ENCODE measurements around the gene LCK. TPM values are rescaled to one million over a fixed set of nuclear protein-coding genes. Genes with fewer than 3 reads are reported as not detected.
A peak's percentile ranks its signal among the peaks of the same experiment; 100 is the strongest.

The LCK gene
- total and polyA plus RNA-seq, 9 of the 15 experiments (the other 6 are each of a cell fraction or from before 2014, with no cell fraction given): 0.04 to 0.47 (median 0.13) TPM; not detected in 6

DNA sequence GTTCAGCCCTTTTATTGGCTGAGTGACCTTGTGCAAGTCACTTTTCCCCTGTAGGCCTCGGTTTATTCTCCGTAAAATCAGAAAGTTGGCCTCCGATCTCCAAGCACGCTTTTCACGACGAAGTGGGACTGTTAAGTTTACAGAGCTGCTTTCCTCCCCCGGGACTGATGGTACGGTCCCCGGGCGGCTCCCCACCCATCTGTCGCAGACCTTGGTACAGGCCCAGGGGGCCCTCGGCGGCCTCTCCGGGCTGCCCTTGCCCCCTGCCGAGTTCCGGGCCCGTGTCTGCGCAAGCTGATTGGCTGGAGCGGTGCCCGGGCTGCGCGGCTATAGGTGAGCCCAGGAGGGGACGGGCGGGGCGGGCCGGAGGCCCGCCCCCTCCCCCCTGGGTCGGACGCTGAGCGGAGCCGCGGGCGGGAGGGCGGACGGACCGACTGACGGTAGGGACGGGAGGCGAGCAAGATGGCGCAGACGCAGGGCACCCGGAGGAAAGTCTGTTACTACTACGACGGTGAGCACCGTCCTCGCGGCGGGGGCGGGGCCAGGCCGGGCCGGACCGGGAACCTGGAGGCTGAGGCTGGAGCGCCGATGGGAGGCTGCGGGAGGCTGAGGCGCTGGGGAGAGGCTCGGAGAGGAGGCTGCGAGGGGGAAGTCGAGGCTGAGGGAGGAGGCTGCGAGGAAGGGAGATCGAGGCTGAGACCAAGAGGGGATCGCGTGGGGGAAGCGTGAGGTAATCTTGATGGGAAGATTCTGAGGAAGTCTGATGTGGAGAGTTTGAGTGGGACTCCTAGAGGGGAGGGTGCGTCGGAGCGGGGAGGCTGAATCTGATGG lies 40.9 kb downstream of the LCK start, which contains the start of gene HDAC1 (continued):
- TF ChIP-seq MAFK (IDR thresholded peaks at IDR 0.05; ENCODE audit: low read length) (no peak), TAF7 (tag; IDR thresholded peaks at IDR 0.05) (peak; percentile 96), SMARCC2 (IDR thresholded peaks at IDR 0.05; ENCODE audit: low read depth) (0 out of 2 replicates have a peak, but pooled peaks have one; percentile 42), ZNF408 (CRISPR knock-in tag; IDR thresholded peaks at IDR 0.05; ENCODE audit: low read depth) (no peak), NRF1 (conservative IDR thresholded peaks at IDR 0.05 in 1 of 2, IDR thresholded peaks at IDR 0.05 in 1 of 2) (peak; percentile 87 to 89), SP1 (CRISPR knock-in tag; IDR thresholded peaks at IDR 0.05) (peak; percentile 90), FOXJ3 (CRISPR knock-in tag; IDR thresholded peaks at IDR 0.05) (peak; percentile 41; the same call in 1 of the 2 replicates), ZBTB1 (CRISPR knock-in tag; IDR thresholded peaks at IDR 0.05; ENCODE audit: borderline replicate concordance, low read depth) (no peak), RFX7 (CRISPR knock-in tag; IDR thresholded peaks at IDR 0.05) (no peak), NONO (IDR thresholded peaks at IDR 0.05; ENCODE audit: low read depth in 2 of 2, low read length in 1 of 2) (peak in 1 of 2 experiments; percentile 98; a peak in 2 of 4 replicates), POLR2B (IDR thresholded peaks at IDR 0.05; ENCODE audit: low read depth, partially characterized antibody) (peak; percentile 76), MCM3 (IDR thresholded peaks at IDR 0.05) (no peak), MTA1 (IDR thresholded peaks at IDR 0.05; ENCODE audit: borderline replicate concordance) (peak; percentile 74), ETS1 (conservative IDR thresholded peaks at IDR 0.05; ENCODE audit: control insufficient read depth, low read depth, low read length) (peak; percentile 71; the same call in 1 of the 2 replicates), MYBL2 (IDR thresholded peaks at IDR 0.05; ENCODE audit: low read depth) (no peak; the same call in 1 of the 2 replicates), MYBL2 (CRISPR knock-in tag; IDR thresholded peaks at IDR 0.05; ENCODE audit: borderline replicate concordance) (no peak), DNMT1 (IDR thresholded peaks at IDR 0.05) (0 out of 2 replicates have a peak, but pooled peaks have one; percentile 59), USF2 (CRISPR knock-in tag; IDR thresholded peaks at IDR 0.05) (no peak), CCNT2 (IDR thresholded peaks at IDR 0.05; ENCODE audit: borderline replicate concordance, extremely low read depth, insufficient read length, low read depth, low read length) (peak; percentile 95)
- TF ChIP-seq, protein P1, sequence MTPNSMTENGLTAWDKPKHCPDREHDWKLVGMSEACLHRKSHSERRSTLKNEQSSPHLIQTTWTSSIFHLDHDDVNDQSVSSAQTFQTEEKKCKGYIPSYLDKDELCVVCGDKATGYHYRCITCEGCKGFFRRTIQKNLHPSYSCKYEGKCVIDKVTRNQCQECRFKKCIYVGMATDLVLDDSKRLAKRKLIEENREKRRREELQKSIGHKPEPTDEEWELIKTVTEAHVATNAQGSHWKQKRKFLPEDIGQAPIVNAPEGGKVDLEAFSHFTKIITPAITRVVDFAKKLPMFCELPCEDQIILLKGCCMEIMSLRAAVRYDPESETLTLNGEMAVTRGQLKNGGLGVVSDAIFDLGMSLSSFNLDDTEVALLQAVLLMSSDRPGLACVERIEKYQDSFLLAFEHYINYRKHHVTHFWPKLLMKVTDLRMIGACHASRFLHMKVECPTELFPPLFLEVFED (CRISPR knock-in tag; conservative IDR thresholded peaks at IDR 0.05): peak; percentile 88
- TF ChIP-seq, protein P2, sequence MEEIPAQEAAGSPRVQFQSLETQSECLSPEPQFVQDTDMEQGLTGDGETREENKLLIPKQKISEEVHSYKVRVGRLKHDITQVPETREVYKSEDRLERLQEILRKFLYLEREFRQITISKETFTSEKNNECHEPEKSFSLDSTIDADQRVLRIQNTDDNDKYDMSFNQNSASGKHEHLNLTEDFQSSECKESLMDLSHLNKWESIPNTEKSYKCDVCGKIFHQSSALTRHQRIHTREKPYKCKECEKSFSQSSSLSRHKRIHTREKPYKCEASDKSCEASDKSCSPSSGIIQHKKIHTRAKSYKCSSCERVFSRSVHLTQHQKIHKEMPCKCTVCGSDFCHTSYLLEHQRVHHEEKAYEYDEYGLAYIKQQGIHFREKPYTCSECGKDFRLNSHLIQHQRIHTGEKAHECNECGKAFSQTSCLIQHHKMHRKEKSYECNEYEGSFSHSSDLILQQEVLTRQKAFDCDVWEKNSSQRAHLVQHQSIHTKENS (CRISPR knock-in tag; IDR thresholded peaks at IDR 0.05): no peak

Data from K562 (cell line).